HAP-1 (cell line): ENCODE measurements around the gene SOWAHA.

Experiments used
- DNase-seq, 2 experiments: peaks; one replicate each; pipeline ENCODE4 v3.0.0-alpha.2; 2016 to 2020; ENCODE audit warnings: low spot score in 2 of 2
- H3K27me3 ChIP-seq: fragments of 250-450 bp; sonication (Bioruptor Pico); 2 replicates; pipeline ENCODE4 v1.5.1; 2020; ENCODE audit warnings: low read depth, mild to moderate bottlenecking, moderate library complexity
- H3K36me3 ChIP-seq: fragments of 250-450 bp; sonication (Bioruptor Pico); replicated peaks from 2 replicates; pipeline ENCODE4 v1.5.1; 2020; ENCODE audit warnings: mild to moderate bottlenecking
- H3K4me1 ChIP-seq: fragments of 250-450 bp; sonication (Bioruptor Pico); 2 replicates; pipeline ENCODE4 v1.5.1; 2020; ENCODE audit warnings: mild to moderate bottlenecking
- H3K4me3 ChIP-seq: fragments of 250-450 bp; sonication (Bioruptor Pico); 2 replicates; pipeline ENCODE4 v1.5.1; 2020; ENCODE audit warnings: mild to moderate bottlenecking, moderate library complexity
- H3K9me3 ChIP-seq: fragments of 250-450 bp; sonication (Bioruptor Pico); 2 replicates; pipeline ENCODE4 v1.5.1; 2020; ENCODE audit warnings: mild to moderate bottlenecking, moderate library complexity
- in situ Hi-C: fragments of 300-500 bp; cut with MboI; formaldehyde crosslinking; loops from 3 replicates; pipeline ENCODE4 v1.14.3; 2020; ENCODE audit warnings: low sequenced_read_pairs, inconsistent platforms, mixed read lengths

Gene SOWAHA

GRCh38 chr5:132829742-132830435, 16.8 kb downstream of the SOWAHA start:
- Histone ChIP-seq H3K9me3 (no peaks in the 10 kb centered on the region), H3K4me1 (peaks cover 6% of the 10 kb centered on the region; the same call in 1 of the 2 replicates), H3K27me3 (no peaks in the 10 kb centered on the region), H3K4me3 (peak overlapping the region; percentile 45), H3K36me3 (no peaks in the 10 kb centered on the region)
- peak; percentile 51 to 85 for DNase-seq
- in situ Hi-C loops, result no loop called here

- Histone ChIP-seq H3K4me3 (peak within 1 kb of the TSS; percentile 45), H3K36me3 (no peaks in the 10 kb centered on the region), H3K27me3 (no peaks in the 10 kb centered on the region), H3K4me1 (peaks cover 6% of the 10 kb centered on the region; the same call in 1 of the 2 replicates), H3K9me3 (no peaks in the 10 kb centered on the region)
- DNase-seq, result peak in 1 of 2 experiments; percentile 66
- in situ Hi-C loops, result no loop called here
These were observed 17.5 kb downstream of the SOWAHA start, which contains the start of gene SHROOM1 for GRCh38 chr5:132830436-132831094. Gene SHROOM1, minus strand, starts transcription at chr5:132830647. Its CDS starts 4,507 bp downstream, at chr5:132826140.

- DNase-seq, result no peak
- peak overlapping the region; percentile 45 for H3K4me3 ChIP-seq
- in situ Hi-C loops, result no loop called here
- H3K4me1 ChIP-seq, result peaks cover 6% of the 10 kb centered on the region; the same call in 1 of the 2 replicates
- H3K36me3 ChIP-seq, result no peaks in the 10 kb centered on the region
- H3K9me3 ChIP-seq, result no peaks in the 10 kb centered on the region
- no peaks in the 10 kb centered on the region for H3K27me3 ChIP-seq
These were observed 18.2 kb downstream of the SOWAHA start for GRCh38 chr5:132831095-132831860.

GRCh38 chr5:132832612-132833011, 19.5 kb downstream of the SOWAHA start:
- in situ Hi-C loops, result no loop called here
- peaks cover 6% of the 10 kb centered on the region; the same call in 1 of the 2 replicates for H3K4me1 ChIP-seq
- no peak for DNase-seq

GRCh38 chr5:132834057-132834456, 21.0 kb downstream of the SOWAHA start:
- in situ Hi-C loops, result no loop called here
- H3K36me3 ChIP-seq, result no peaks in the 10 kb centered on the region
- no peak for DNase-seq

More at GRCh38 chr5:132832612-132833011, 19.5 kb downstream of the SOWAHA start:
- Histone ChIP-seq H3K36me3 (no peaks in the 10 kb centered on the region), H3K27me3 (no peaks in the 10 kb centered on the region), H3K4me3 (no peak overlapping the region), H3K9me3 (no peaks in the 10 kb centered on the region)

GRCh38 chr5:132836852-132837251, 23.8 kb downstream of the SOWAHA start:
- Histone ChIP-seq H3K4me1 (no peaks in the 10 kb centered on the region), H3K27me3 (no peaks in the 10 kb centered on the region), H3K4me3 (no peak overlapping the region), H3K36me3 (no peaks in the 10 kb centered on the region), H3K9me3 (no peaks in the 10 kb centered on the region; the same call in 1 of the 2 replicates)
- in situ Hi-C loops, result no loop called here
- no peak for DNase-seq

More at GRCh38 chr5:132834057-132834456, 21.0 kb downstream of the SOWAHA start:
- peaks cover 6% of the 10 kb centered on the region; the same call in 1 of the 2 replicates for H3K4me1 ChIP-seq
- no peak overlapping the region for H3K4me3 ChIP-seq
- H3K9me3 ChIP-seq, result no peaks in the 10 kb centered on the region; the same call in 1 of the 2 replicates
- H3K27me3 ChIP-seq, result no peaks in the 10 kb centered on the region

GRCh38 chr5:132837868-132838267, 24.8 kb downstream of the SOWAHA start:
- Histone ChIP-seq H3K9me3 (no peaks in the 10 kb centered on the region; the same call in 1 of the 2 replicates), H3K27me3 (no peaks in the 10 kb centered on the region), H3K4me3 (no peak overlapping the region), H3K4me1 (no peaks in the 10 kb centered on the region), H3K36me3 (no peaks in the 10 kb centered on the region)
- no peak for DNase-seq
- in situ Hi-C loops, result no loop called here

- Histone ChIP-seq H3K9me3 (no peaks in the 10 kb centered on the region; the same call in 1 of the 2 replicates), H3K36me3 (no peaks in the 10 kb centered on the region), H3K27me3 (no peaks in the 10 kb centered on the region), H3K4me1 (no peaks in the 10 kb centered on the region), H3K4me3 (no peak overlapping the region)
- no peak for DNase-seq
- in situ Hi-C loops, result no loop called here
These were observed 25.6 kb downstream of the SOWAHA start for GRCh38 chr5:132838516-132839282.

GRCh38 chr5:132839426-132840301, 26.6 kb downstream of the SOWAHA start:
- no peaks in the 10 kb centered on the region for H3K4me1 ChIP-seq
- no peaks in the 10 kb centered on the region; the same call in 1 of the 2 replicates for H3K9me3 ChIP-seq
- in situ Hi-C loops, result no loop called here
- no peak for DNase-seq
- no peaks in the 10 kb centered on the region for H3K36me3 ChIP-seq
- no peak overlapping the region for H3K4me3 ChIP-seq
- H3K27me3 ChIP-seq, result no peaks in the 10 kb centered on the region

- Histone ChIP-seq H3K9me3 (no peaks in the 10 kb centered on the region; the same call in 1 of the 2 replicates), H3K36me3 (no peaks in the 10 kb centered on the region), H3K4me3 (no peak overlapping the region), H3K4me1 (no peaks in the 10 kb centered on the region), H3K27me3 (no peaks in the 10 kb centered on the region)
- in situ Hi-C loops, result no loop called here
- no peak for DNase-seq
These were observed 27.2 kb downstream of the SOWAHA start for GRCh38 chr5:132840313-132840712.

GRCh38 chr5:132840896-132841295, 27.8 kb downstream of the SOWAHA start:
- in situ Hi-C loops, result no loop called here
- DNase-seq, result no peak

GRCh38 chr5:132841305-132841704, 28.2 kb downstream of the SOWAHA start:
- no peaks in the 10 kb centered on the region for H3K36me3 ChIP-seq
- in situ Hi-C loops, result no loop called here
- H3K4me3 ChIP-seq, result no peak overlapping the region
- H3K9me3 ChIP-seq, result no peaks in the 10 kb centered on the region; the same call in 1 of the 2 replicates
- no peaks in the 10 kb centered on the region for H3K27me3 ChIP-seq
- no peak for DNase-seq
- H3K4me1 ChIP-seq, result no peaks in the 10 kb centered on the region

More at GRCh38 chr5:132840896-132841295, 27.8 kb downstream of the SOWAHA start:
- Histone ChIP-seq H3K9me3 (no peaks in the 10 kb centered on the region; the same call in 1 of the 2 replicates), H3K4me3 (no peak overlapping the region), H3K27me3 (no peaks in the 10 kb centered on the region), H3K4me1 (no peaks in the 10 kb centered on the region), H3K36me3 (no peaks in the 10 kb centered on the region)
